Endothelial cell of umbilical vein (primary cell): ENCODE data around the gene BRINP2.

Experiments
- EZH2 ChIP-seq: IDR thresholded peaks from 2 replicates; pipeline ENCODE4 v1.6.1; 2012; ENCODE audit warnings: borderline replicate concordance, low read depth, mild to moderate bottlenecking, moderate library complexity, low read length, inconsistent platforms; ENCODE audit not compliant: severe bottlenecking
- GATA2 ChIP-seq: IDR thresholded peaks from 2 replicates; pipeline ENCODE4 v1.7.0; 2011; ENCODE audit warnings: low read depth, mild to moderate bottlenecking, moderate library complexity, mixed read lengths, low read length; ENCODE audit not compliant: insufficient read length, insufficient read depth
- JUN ChIP-seq: IDR thresholded peaks from 2 replicates; pipeline ENCODE4 v1.6.1; 2011; ENCODE audit warnings: borderline replicate concordance, low read depth; ENCODE audit not compliant: insufficient read length, insufficient read depth
- MYC ChIP-seq: IDR thresholded peaks from one replicate; pipeline ENCODE4 v1.6.1; 2011; ENCODE audit warnings: mild to moderate bottlenecking, low read depth, low read length
- POLR2A ChIP-seq: IDR thresholded peaks from 2 replicates; pipeline ENCODE4 v1.6.1; 2012; ENCODE audit warnings: low read depth, mild to moderate bottlenecking, control low read depth, low read length
- POLR2AphosphoS5 ChIP-seq: IDR thresholded peaks from 2 replicates; pipeline ENCODE4 v1.6.1; 2012; ENCODE audit warnings: low read depth, mild to moderate bottlenecking, control low read depth, low read length, moderate library complexity; ENCODE audit not compliant: insufficient read depth
- TF ChIP-seq, protein P1 (sequence below), 2 donors: IDR thresholded peaks; 1 replicate in 1 of 2; 2 replicates in 1 of 2; pipeline ENCODE4 v1.5.1; 2011; ENCODE audit warnings: low read length in 2 of 2, mild to moderate bottlenecking in 2 of 2, moderate library complexity in 2 of 2, control low read depth in 1 of 2, inconsistent platforms in 1 of 2, low read depth in 1 of 2; ENCODE audit not compliant: insufficient read depth in 1 of 2; ENCODE audit errors: extremely low read depth in 1 of 2
- TF ChIP-seq, protein P2 (sequence below): IDR thresholded peaks from 2 replicates; pipeline ENCODE4 v1.6.1; 2011; ENCODE audit not compliant: insufficient read depth, insufficient read length

DNA sequence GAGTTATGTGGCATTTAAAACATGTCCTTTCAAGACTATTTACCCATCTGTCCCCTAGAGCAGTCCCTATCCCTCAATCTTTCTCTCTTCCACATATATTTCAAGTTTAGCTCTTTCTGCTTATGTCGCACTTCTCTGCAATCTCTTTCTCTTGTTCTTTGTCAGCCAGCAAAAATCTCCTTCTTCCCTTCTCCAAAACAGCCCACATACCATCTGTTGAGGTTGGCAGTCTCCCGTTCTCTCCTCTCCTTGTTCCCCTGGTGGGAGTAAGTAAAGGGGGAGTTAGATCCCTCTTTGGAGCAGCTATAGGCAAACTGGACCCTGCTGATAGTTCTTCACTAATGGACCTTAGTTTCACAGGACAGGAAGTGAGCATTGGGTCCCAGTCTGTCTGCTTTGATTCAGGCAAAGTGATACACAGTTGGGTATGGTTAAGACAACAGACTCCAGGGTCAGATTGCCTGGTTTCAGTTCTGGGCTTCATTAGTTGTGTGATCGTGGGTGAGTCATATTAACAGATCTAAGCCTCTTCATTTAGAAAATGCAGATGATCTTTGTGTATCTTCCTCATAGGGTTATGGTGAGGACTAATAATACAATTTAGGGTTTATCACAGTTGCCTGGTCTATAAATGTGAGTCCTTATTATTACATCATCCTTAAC lies 19.7 kb downstream of the BRINP2 start:
- TF ChIP-seq, protein P1, sequence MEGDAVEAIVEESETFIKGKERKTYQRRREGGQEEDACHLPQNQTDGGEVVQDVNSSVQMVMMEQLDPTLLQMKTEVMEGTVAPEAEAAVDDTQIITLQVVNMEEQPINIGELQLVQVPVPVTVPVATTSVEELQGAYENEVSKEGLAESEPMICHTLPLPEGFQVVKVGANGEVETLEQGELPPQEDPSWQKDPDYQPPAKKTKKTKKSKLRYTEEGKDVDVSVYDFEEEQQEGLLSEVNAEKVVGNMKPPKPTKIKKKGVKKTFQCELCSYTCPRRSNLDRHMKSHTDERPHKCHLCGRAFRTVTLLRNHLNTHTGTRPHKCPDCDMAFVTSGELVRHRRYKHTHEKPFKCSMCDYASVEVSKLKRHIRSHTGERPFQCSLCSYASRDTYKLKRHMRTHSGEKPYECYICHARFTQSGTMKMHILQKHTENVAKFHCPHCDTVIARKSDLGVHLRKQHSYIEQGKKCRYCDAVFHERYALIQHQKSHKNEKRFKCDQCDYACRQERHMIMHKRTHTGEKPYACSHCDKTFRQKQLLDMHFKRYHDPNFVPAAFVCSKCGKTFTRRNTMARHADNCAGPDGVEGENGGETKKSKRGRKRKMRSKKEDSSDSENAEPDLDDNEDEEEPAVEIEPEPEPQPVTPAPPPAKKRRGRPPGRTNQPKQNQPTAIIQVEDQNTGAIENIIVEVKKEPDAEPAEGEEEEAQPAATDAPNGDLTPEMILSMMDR (IDR thresholded peaks at IDR 0.05; ENCODE audit: extremely low read depth in 1 of 2, insufficient read depth in 1 of 2, low read depth in 1 of 2, low read length in 2 of 2), result no peak
- TF ChIP-seq POLR2A (no peak), EZH2 (no peak), POLR2AphosphoS5 (no peak), GATA2 (no peak), MYC (no peak), JUN (no peak)
- TF ChIP-seq, protein P2, sequence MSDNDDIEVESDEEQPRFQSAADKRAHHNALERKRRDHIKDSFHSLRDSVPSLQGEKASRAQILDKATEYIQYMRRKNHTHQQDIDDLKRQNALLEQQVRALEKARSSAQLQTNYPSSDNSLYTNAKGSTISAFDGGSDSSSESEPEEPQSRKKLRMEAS, result no peak
